Pancreas (tissue), 10 donors: Measurements from ENCODE around the gene ZNF264. TPM values are rescaled to one million over a fixed set of nuclear protein-coding genes. Genes with fewer than 3 reads are reported as not detected.
"Not testable (repeated sequence)": the region's sequence is repeated elsewhere in the genome, so short reads cannot be mapped to it uniquely, and the experiment has no call there.

Experiments
- ATAC-seq, 4 donors: fragments of 200-7000 bp; cut with Tn5 transposase; one replicate each; pipeline versions ENCODE4 v1.8.0 to v1.9.1; 2020; ENCODE audit warnings: mild to moderate bottlenecking in 4 of 4, moderate library complexity in 4 of 4
- DNase-seq, 6 donors: peaks; one replicate each; pipeline ENCODE4 v3.0.0-alpha.2; 2020
- FAIRE-seq: peaks from 2 replicates; lab custom pipeline; 2012; peaks lifted over from hg19 to GRCh38; lab: Jason Lieb, UNC
- H3K27ac ChIP-seq, 4 donors: fragments of 200-600 bp; sonication (generic); 1 replicate in 3 of 4; 2 replicates in 1 of 4; pipeline versions ENCODE4 v1.5.0 to v1.8.0; 2020
- H3K27me3 ChIP-seq, 4 donors: fragments of 200-600 bp; one replicate each; pipeline ENCODE4 v1.8.0; 2021
- H3K36me3 ChIP-seq, 3 donors: fragments of 200-600 bp; sonication (generic) in 1 of 3; one replicate each; pipeline versions ENCODE4 v1.5.0 to v1.8.0; 2020 to 2021
- H3K4me1 ChIP-seq, 3 donors: fragments of 200-600 bp; one replicate each; pipeline ENCODE4 v1.8.0; 2021
- H3K4me3 ChIP-seq, 4 donors: fragments of 200-600 bp; sonication (generic) in 2 of 4; one replicate each; pipeline versions ENCODE4 v1.5.0 to v1.8.0; 2020 to 2021
- H3K9me3 ChIP-seq, 4 donors: fragments of 200-600 bp; one replicate each; pipeline ENCODE4 v1.8.0; 2021
- CTCF ChIP-seq, 4 donors: fragments of 200-600 bp; sonication (generic) in 3 of 4; IDR thresholded peaks; one replicate each; pipeline versions ENCODE4 v1.5.0 to v1.8.0; 2021; ENCODE audit warnings: antibody characterized with exemption in 4 of 4
- WGBS, 2 donors: extraction: QIAGEN DNeasy Blood & Tissue Kit; methylation state at CpG; one replicate each; pipeline ENCODE4 v1.1.7; 2013; 5-methylcytosine and 5-hydroxymethylcytosine counted together
- intact Hi-C, 3 donors: fragments of 100-400 bp; cut with DNase I; formaldehyde crosslinking; loops; one replicate each; pipeline versions ENCODE4 v1.11.1 to v1.14.2; 2022
- polyA plus RNA-seq, 2 donors: library from polyadenylated mRNA; stranded (reverse); fragments of 200-250 nt; gene quantifications; one replicate each; pipeline ENCODE4 v1.2.3, GENCODE V29; 2013
- total RNA-seq, 6 donors: library from RNA; stranded (reverse); fragmentation: NEBNext Ultra II Directional in 4 of 6; extraction: Animal tissue kit (Norgen Biotek cat#: 25700) in 4 of 6; gene quantifications; one replicate each; pipeline versions ENCODE4 v1.2.1 to v1.2.4, GENCODE V29; 2021 to 2023
- donor health status: healthy with polysubstance abuse.
- donor health status: DM: no; HTN: no; CAD: no; lungs with moderate emphysema.
- donor health status: DM: no; HTN: no; CAD: no.
- donor health status: control.
- donor health status: control.
- donor health status: Bipolar disorder and iron deficiency.
- donor health status: DM: yes; HTN: yes; CAD: no.
- donor health status: DM: no; HTN: no; CAD: no.
- donor health status: DM: no; HTN: no; CAD: no.
- donor health status: DM: yes; HTN: yes; CAD: no.

The ZNF264 gene
- total and polyA plus RNA-seq, 8 donors: 4.7 to 28.0 (median 16.2) TPM

- intact Hi-C loops: no loop called here
- Histone ChIP-seq H3K4me1 (no peaks in the 10 kb centered on the region), H3K4me3 (no peak overlapping the region), H3K27me3 (no peaks in the 10 kb centered on the region), H3K27ac (no peak overlapping the region), H3K9me3 (no peaks in the 10 kb centered on the region), H3K36me3 (peaks cover 17 to 50% (median 18%) of the 10 kb centered on the region in 3 donors)
- DNase-seq (no peak), FAIRE-seq (no peak), ATAC-seq (no peak)
- no peak for TF ChIP-seq CTCF (IDR thresholded peaks at IDR 0.05)
- 83 to 100% methylated on average over 6 of the region's 6 CpGs for WGBS, 2 donors
Observed at GRCh38 chr19:57248646-57249045, 57.3 kb downstream of the ZNF264 start.

- Histone ChIP-seq H3K36me3 (peaks cover 18 to 54% (median 22%) of the 10 kb centered on the region in 3 donors), H3K4me3 (no peak overlapping the region), H3K9me3 (no peaks in the 10 kb centered on the region), H3K27me3 (no peaks in the 10 kb centered on the region), H3K27ac (no peak overlapping the region), H3K4me1 (no peaks in the 10 kb centered on the region)
- no peak for TF ChIP-seq CTCF (IDR thresholded peaks at IDR 0.05)
- intact Hi-C loops: no loop called here
- no peak for FAIRE-seq
- 94 to 96% methylated on average over 1 of the region's 1 CpG for WGBS, 2 donors
- no peak for ATAC-seq
- no peak for DNase-seq
Observed at GRCh38 chr19:57249329-57249728, 58.0 kb downstream of the ZNF264 start.

GRCh38 chr19:57253767-57254166, 62.5 kb downstream of the ZNF264 start:
- 97% methylated on average over 11 of the region's 11 CpGs for WGBS, 2 donors
- H3K4me3 ChIP-seq, intact Hi-C loops, FAIRE-seq, H3K27me3 ChIP-seq, H3K27ac ChIP-seq, H3K9me3 ChIP-seq, ATAC-seq, H3K4me1 ChIP-seq, DNase-seq: not testable (repeated sequence)
- H3K36me3 ChIP-seq: peaks cover 18 to 35% (median 21%) of the 10 kb centered on the region in 3 donors

GRCh38 chr19:57262044-57262443, 70.7 kb downstream of the ZNF264 start:
- Histone ChIP-seq H3K27me3 (no peaks in the 10 kb centered on the region), H3K4me1 (no peaks in the 10 kb centered on the region), H3K36me3 (no peaks in the 10 kb centered on the region), H3K9me3 (no peaks in the 10 kb centered on the region), H3K4me3 (no peak overlapping the region), H3K27ac (no peak overlapping the region)
- no peak for FAIRE-seq
- WGBS, 2 donors: 93 to 95% methylated on average over 3 of the region's 3 CpGs
- intact Hi-C loops: no loop called here
- no peak for DNase-seq
- no peak for TF ChIP-seq CTCF (IDR thresholded peaks at IDR 0.05)
- no peak for ATAC-seq

GRCh38 chr19:57263244-57263741, 72.0 kb downstream of the ZNF264 start:
- Histone ChIP-seq H3K27ac (no peak overlapping the region), H3K4me3 (no peak overlapping the region), H3K4me1 (no peaks in the 10 kb centered on the region), H3K36me3 (no peaks in the 10 kb centered on the region), H3K27me3 (no peaks in the 10 kb centered on the region), H3K9me3 (no peaks in the 10 kb centered on the region)
- no peak for ATAC-seq
- no peak for FAIRE-seq
- DNase-seq: no peak
- intact Hi-C loops: no loop called here
- TF ChIP-seq CTCF (IDR thresholded peaks at IDR 0.05): no peak
- WGBS, 2 donors: 96 to 97% methylated on average over 1 of the region's 1 CpG
